HG03442 (cell line): ENCODE measurements around the gene ASB2.
A peak's percentile ranks its signal among the peaks of the same experiment; 100 is the strongest.

ENCODE experiments used
- ATAC-seq: cut with Tn5 transposase; IDR thresholded peaks from one replicate; pipeline ENCODE4 v1.9.1; 2021; ENCODE audit warnings: mild to moderate bottlenecking, moderate library complexity; ENCODE audit not compliant: unreplicated experiment

Gene ASB2

DNA sequence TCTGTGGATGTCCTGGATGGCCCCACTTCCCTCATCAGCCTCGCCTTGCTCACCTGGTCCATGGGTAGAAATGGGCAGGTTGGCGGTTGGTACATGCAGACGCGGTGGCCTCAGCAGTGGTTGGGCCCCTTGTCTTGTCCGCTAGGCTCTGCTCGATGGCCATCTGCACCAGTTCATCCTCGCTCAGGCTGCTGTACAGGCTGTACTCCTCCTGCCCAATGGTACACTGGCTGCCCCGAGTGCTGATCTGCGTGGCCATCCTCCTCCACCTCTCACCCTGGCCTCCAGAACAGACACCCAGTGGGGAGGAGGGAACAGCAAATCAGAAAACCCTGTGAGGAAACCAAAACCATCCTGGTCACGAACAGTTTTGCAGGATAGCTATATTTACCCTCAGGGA is 12.1 kb downstream of the ASB2 start:
- ATAC-seq: no peak

DNA sequence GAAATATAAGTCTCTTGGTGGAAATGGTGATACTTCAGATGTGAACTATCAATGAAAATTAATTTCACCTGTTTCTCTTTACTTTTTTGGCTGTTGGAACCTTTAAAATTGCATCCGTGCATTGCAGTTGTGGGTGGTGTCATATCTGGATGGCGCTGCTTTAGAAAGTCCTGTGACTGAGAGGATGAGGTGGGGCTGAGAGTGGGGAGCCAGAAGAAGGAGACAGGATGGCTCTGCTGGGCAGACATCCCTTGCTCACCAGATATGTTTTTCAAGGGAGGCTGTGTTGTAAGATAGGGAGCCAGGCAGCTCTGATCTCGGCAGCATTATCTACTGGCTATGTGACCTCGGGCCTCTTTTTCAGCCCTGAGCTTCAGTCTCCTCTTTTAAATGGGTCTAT is 12.7 kb downstream of the ASB2 start:
- ATAC-seq: no peak

DNA sequence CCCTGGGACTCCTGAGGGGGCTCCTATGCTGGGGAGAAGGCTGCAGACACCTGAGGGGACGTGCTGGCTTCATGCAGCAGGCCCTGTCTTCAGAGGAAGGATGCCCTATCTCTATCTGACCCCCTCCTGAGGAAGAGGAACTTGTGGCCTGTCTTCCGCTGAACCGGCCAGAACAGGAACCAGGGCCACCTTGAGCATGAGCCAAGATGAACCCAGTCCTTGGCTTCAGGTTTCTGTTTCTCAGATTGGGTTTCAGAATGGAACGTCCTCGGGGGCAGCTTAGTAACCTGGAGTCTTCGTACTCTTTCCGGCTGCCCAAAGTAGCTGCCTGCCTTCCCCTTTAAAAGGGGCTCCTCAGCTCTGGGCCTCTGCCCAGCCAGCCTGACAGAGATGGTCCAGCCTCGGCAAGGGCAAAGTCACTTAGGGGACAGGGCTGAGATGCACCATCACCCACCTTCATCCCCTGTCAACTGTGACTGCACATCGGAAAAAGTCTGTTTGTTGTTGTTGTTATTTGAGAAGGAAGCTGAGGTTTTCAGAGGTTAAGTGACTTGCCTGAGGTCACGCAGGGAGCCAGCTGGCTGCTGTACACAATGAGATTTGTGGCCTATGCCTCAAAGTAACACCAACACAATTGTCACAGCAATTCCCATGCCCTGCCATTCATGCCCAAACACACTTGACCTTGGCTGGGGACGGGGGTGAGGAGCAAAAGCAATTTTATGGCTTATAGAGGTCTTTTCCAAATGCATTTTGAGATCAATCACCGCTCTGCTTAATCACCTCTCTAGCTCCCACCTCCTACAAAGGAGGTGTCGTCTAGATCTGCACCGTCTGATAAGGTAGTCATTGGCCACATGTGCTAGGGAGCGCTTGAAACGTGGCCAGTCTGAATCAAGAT is 13.4 kb downstream of the ASB2 start:
- peak; percentile 46 for ATAC-seq

GRCh38 chr14:93961620-93962019 is 14.8 kb downstream of the ASB2 start:
- no peak for ATAC-seq

- no peak for ATAC-seq
These were observed 15.5 kb downstream of the ASB2 start for GRCh38 chr14:93960774-93961438.

GRCh38 chr14:93960108-93960475 is 16.3 kb downstream of the ASB2 start:
- no peak for ATAC-seq

- peak; percentile 70 for ATAC-seq
These were observed 16.9 kb downstream of the ASB2 start for GRCh38 chr14:93959239-93960107.

GRCh38 chr14:93958567-93959238 is 17.7 kb downstream of the ASB2 start:
- no peak for ATAC-seq

DNA sequence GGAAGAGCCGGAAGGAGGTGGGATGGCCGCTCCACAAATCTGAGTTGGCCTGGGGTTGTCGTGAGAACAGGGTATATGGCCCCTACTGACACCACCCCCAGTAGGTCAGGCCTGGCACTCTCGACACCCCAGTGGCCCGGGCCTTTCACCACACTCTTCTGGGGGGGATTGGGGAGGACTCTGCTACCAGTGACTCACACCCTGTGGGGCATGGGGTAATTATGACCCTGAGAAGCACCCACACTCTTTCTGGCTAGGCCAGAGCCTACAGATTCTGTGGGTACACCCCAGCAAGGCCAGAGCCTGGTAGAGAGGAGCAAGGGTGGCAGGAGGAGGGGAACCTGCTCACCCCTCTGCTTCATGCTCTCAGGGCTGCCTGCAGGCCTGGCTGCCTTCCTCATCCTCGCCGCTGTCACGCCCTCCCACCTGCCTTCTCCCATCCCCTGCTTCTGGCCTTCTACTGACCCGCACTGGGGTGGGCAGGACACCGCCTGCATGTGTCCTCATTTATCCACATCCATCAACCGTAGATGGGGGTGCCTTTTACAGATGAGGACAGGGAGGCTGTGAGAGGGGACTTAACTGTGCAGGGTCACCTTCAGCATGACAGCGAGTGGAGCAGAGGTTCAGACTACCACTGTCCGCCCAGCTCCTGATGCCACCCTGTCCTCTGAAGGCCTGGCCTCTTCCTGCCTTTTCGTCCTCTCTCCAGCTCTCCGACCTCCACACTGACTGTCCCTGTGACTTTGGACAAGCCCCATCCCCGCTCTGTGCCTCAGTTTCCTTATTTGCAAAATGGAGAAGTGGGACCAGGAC is 18.4 kb downstream of the ASB2 start:
- ATAC-seq: no peak

- ATAC-seq: no peak
These were observed 19.0 kb downstream of the ASB2 start for GRCh38 chr14:93957333-93957710.

DNA sequence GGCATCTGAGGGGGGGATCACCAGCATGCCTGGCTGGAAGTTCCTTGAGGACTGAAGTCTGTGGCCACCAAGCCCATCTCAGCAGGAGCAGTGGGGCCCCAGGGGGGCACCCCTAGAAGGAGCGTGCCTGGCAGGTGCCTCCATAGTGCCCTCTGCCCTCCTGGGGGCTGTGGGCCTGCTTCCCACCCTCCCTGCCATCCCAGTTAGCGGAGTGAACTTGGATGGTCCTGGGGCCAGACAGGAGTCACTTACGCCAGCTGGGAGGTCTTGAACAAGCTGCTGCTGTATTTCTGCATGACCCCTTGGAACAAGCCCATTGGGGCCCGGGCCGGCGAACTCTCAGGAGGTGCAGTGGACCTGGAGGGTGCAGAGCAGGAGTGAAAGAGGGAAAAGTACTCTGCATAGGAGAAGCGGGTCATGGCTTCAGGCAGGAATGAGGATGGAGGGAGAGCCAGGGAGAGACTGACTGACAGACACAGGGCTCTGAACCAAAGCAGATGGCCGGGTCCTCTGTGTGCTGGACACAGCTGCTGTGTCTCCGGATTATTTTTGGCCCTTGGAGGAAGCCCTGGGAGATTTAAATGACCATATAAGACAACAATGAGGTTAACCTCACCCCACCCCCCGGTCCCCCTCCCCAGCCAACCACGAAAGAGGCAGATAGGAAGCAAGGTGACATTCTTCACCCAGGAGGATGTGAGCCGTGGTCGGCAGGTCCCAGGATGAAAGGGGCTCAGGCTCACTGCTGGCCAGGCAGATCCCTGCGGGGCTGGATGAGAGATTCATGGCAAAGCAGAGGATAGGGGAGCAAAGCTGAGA is 19.6 kb downstream of the ASB2 start:
- no peak for ATAC-seq

GRCh38 chr14:93955850-93956481 is 20.4 kb downstream of the ASB2 start:
- no peak for ATAC-seq

GRCh38 chr14:93954900-93955849 is 21.2 kb downstream of the ASB2 start:
- ATAC-seq: no peak

DNA sequence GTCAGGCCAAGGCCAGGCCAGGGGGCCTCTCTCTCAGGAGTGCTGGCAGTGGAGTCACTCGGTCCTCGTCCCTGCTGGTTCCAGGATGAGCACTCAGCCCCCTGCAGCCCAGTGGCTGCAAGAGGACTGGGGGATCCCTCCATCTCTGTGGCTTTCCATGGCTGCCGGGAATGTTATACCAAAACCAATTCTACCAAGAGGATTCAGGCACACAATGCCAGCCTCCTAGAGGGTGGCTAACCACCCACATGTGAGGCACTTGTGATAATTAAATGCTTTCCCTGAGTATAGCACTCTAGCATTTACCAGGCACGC is 21.9 kb downstream of the ASB2 start:
- no peak for ATAC-seq

- no peak for ATAC-seq
These were observed 22.4 kb downstream of the ASB2 start for GRCh38 chr14:93953739-93954515.

DNA sequence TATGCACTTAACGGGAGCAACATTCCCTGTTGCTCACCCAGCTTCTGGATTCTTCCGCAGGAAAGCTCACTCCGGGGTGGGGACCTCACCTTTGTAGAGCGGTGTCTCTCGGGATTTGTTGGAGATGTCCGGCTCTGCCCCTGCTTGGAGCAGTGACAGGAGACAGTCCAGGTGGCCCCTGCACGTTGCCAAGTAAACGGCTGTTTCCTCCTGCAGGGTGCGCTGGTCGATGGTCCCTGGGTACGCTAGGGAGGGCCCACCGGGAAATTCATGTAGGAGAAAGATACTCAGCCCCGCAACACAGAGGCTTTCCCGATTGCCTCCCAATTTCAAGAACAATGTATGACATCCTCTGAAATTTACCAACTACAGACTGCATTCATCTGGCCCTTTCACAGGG is 23.1 kb downstream of the ASB2 start:
- ATAC-seq: no peak

GRCh38 chr14:93952829-93953228 is 23.5 kb downstream of the ASB2 start:
- ATAC-seq: no peak
